Measurements from ENCODE around the gene TYMS.

GRCh38 chr18:676069-676468 is 18.6 kb downstream of the TYMS start:
- no peak for TF ChIP-seq POLR2A (IDR thresholded peaks at IDR 0.05)
- TF ChIP-seq CTCF (IDR thresholded peaks at IDR 0.05 in 4 of 5, conservative IDR thresholded peaks at IDR 0.05 in 1 of 5) = no peak
